Astrocyte (in vitro differentiated cells and primary cell): ENCODE measurements around the gene PHF14. TPM values are rescaled to one million over a fixed set of nuclear protein-coding genes. Genes with fewer than 3 reads are reported as not detected.

Source experiments
- DNase-seq: peaks from one replicate; pipeline ENCODE4 v3.0.0-alpha.2; 2010; ENCODE audit warnings: low read depth
- FAIRE-seq: peaks from 2 replicates; lab custom pipeline; 2011; peaks lifted over from hg19 to GRCh38; lab: Jason Lieb, UNC
- H2AFZ ChIP-seq: 2 replicates; pipeline ENCODE4 v1.6.0; 2012; ENCODE audit warnings: low read depth, low read length, inconsistent platforms
- H3K27ac ChIP-seq: 2 replicates; pipeline ENCODE4 v1.5.1; 2011; ENCODE audit warnings: low read depth, low read length, inconsistent platforms
- H3K27me3 ChIP-seq: 2 replicates; pipeline ENCODE4 v1.6.0; 2011; ENCODE audit warnings: low read length, inconsistent platforms; ENCODE audit not compliant: insufficient read depth
- H3K36me3 ChIP-seq: 2 replicates; pipeline ENCODE4 v1.5.1; 2011; ENCODE audit warnings: low read length, inconsistent platforms; ENCODE audit not compliant: insufficient read depth
- H3K4me1 ChIP-seq: 2 replicates; pipeline ENCODE4 v1.5.1; 2011; ENCODE audit warnings: low read length, inconsistent platforms; ENCODE audit not compliant: insufficient read depth
- H3K4me2 ChIP-seq: 2 replicates; pipeline ENCODE4 v1.6.0; 2012; ENCODE audit warnings: low read length, inconsistent platforms
- H3K4me3 ChIP-seq: 2 replicates; pipeline ENCODE4 v1.5.1; 2011; ENCODE audit warnings: low read depth, mild to moderate bottlenecking, low read length, inconsistent platforms; ENCODE audit not compliant: insufficient read depth
- H3K79me2 ChIP-seq: 2 replicates; pipeline ENCODE4 v1.6.0; 2012; ENCODE audit warnings: mild to moderate bottlenecking, low read length, inconsistent platforms; ENCODE audit not compliant: insufficient read depth
- H3K9ac ChIP-seq: 2 replicates; pipeline ENCODE4 v1.6.0; 2012; ENCODE audit warnings: mild to moderate bottlenecking, low read length, inconsistent platforms
- H3K9me3 ChIP-seq: 2 replicates; pipeline ENCODE4 v1.5.1; 2012; ENCODE audit warnings: low read depth, mild to moderate bottlenecking, low read length, inconsistent platforms; ENCODE audit not compliant: insufficient read depth
- H4K20me1 ChIP-seq: 2 replicates; pipeline ENCODE4 v1.6.0; 2012; ENCODE audit warnings: low read length, inconsistent platforms; ENCODE audit not compliant: insufficient read depth
- H3K27ac Mint-ChIP-seq: one replicate; pipeline ENCODE4 v1.8.0; 2021; ENCODE audit warnings: mild to moderate bottlenecking, mixed read lengths; ENCODE audit not compliant: unreplicated experiment
- H3K27me3 Mint-ChIP-seq: one replicate; pipeline ENCODE4 v1.8.0; 2021; ENCODE audit warnings: low read depth, mixed read lengths; ENCODE audit not compliant: unreplicated experiment
- H3K36me3 Mint-ChIP-seq: one replicate; pipeline ENCODE4 v1.8.0; 2021; ENCODE audit warnings: low read depth, mixed read lengths; ENCODE audit not compliant: unreplicated experiment
- H3K4me1 Mint-ChIP-seq: one replicate; pipeline ENCODE4 v1.8.0; 2021; ENCODE audit warnings: low read depth, mixed read lengths; ENCODE audit not compliant: unreplicated experiment
- H3K4me3 Mint-ChIP-seq: one replicate; pipeline ENCODE4 v1.8.0; 2021; ENCODE audit warnings: mild to moderate bottlenecking, moderate library complexity, mixed read lengths; ENCODE audit not compliant: unreplicated experiment
- H3K9me3 Mint-ChIP-seq: one replicate; pipeline ENCODE4 v1.8.0; 2021; ENCODE audit warnings: mild to moderate bottlenecking, mixed read lengths; ENCODE audit not compliant: unreplicated experiment
- CTCF ChIP-seq: IDR thresholded peaks from 2 replicates; pipeline ENCODE4 v1.5.1; 2011; ENCODE audit warnings: low read depth, mild to moderate bottlenecking, inconsistent platforms, low read length, moderate library complexity; ENCODE audit not compliant: insufficient read depth
- EZH2 ChIP-seq: IDR thresholded peaks from 2 replicates; pipeline ENCODE4 v1.6.1; 2012; ENCODE audit warnings: mild to moderate bottlenecking, low read length, inconsistent platforms; ENCODE audit not compliant: insufficient read depth
- total RNA-seq: library from RNA; stranded (reverse); gene quantifications from 2 replicates; pipeline ENCODE4 v1.2.1, GENCODE V29; 2021

The PHF14 gene
- total RNA-seq, 1 donor from 2014 or later, result 28.8 TPM

DNA sequence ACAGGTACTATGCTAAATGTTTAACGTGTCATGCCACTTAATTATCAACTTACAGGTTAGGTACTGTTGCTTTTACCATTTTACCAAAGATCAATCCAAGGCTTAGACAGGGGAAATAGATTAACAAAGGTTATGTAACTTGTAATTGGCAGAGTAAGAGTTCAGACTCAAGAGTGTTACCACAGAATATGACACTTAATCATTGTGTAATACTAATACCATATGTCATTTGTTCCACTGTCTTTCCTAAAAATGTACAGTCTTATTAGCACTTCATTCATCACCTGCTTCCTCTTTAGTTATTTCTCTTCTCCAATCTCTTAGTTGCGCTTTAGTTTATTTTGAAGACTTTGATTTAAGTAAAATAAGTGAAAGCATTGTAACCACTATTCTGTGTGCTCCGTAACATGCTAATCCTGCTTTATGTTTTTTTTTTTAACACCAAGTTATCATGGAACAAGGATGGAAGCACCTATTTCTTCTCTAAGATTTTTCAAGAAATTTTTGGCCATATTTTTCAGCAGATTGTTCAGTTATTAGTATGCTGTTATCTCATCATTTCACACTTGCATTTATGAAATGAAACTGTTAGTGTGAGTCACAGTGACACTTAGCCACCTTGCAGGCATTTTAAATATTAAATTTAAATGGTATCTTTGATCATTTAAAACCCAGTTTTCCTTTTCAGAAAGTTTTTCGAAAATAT lies 197.3 kb downstream of the PHF14 start:
- Histone ChIP-seq H3K79me2 (no peaks in the 10 kb centered on the region), H3K4me2 (no peak overlapping the region), H4K20me1 (no peaks in the 10 kb centered on the region), H3K27ac (no peak overlapping the region), H3K4me3 (no peak overlapping the region), H3K27me3 (no peaks in the 10 kb centered on the region), H3K9ac (no peak overlapping the region), H3K36me3 (no peaks in the 10 kb centered on the region), H3K9me3 (no peaks in the 10 kb centered on the region), H2AFZ (no peak overlapping the region), H3K4me1 (no peaks in the 10 kb centered on the region)
- FAIRE-seq (no peak), DNase-seq (no peak)
- Mint-ChIP-seq H3K4me3 (no peak overlapping the region), H3K9me3 (no peaks in the 10 kb centered on the region), H3K36me3 (no peaks in the 10 kb centered on the region), H3K4me1 (no peaks in the 10 kb centered on the region), H3K27me3 (no peaks in the 10 kb centered on the region), H3K27ac (no peak overlapping the region)
- TF ChIP-seq CTCF (no peak), EZH2 (no peak)

DNA sequence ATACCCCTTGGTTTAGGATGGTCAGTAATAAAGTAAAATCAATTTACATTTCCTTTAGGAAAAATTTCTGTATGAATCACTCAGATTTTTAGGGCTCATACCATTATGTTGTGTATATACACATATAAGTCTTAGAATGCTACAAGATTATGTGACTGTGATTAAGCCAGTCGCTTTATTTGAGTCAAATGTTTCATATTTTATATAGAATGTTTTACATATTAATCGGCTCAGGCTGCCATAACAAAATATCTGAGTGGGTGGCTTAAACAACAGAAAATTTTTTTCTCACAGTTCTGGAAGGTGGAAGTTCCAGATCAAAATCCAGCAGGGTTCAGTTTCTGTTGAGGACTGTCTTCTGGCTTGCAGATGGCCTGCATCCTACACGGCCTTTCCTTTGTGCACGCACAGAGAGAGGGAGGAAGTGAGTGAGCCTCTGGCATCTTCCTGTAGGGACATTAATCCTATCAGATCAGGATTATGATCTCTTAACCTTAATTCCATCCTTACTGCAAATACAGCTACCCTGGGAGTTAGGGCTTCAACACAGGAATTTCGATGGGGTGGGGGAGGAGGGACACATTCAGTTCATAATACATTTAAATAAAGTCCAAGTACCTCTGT lies 198.0 kb downstream of the PHF14 start:
- FAIRE-seq (no peak), DNase-seq (no peak)
- H2AFZ ChIP-seq, result no peak overlapping the region
- no peak for TF ChIP-seq EZH2
- no peak for TF ChIP-seq CTCF
- H3K79me2 ChIP-seq, result no peaks in the 10 kb centered on the region
- Mint-ChIP-seq H3K9me3 (no peaks in the 10 kb centered on the region), H3K4me1 (no peaks in the 10 kb centered on the region), H3K36me3 (no peaks in the 10 kb centered on the region), H3K27me3 (no peaks in the 10 kb centered on the region), H3K27ac (no peak overlapping the region), H3K4me3 (no peak overlapping the region)
- no peak overlapping the region for H3K4me3 ChIP-seq
- no peak overlapping the region for H3K9ac ChIP-seq
- H3K36me3 ChIP-seq, result no peaks in the 10 kb centered on the region
- H3K27ac ChIP-seq, result no peak overlapping the region
- H3K4me1 ChIP-seq, result no peaks in the 10 kb centered on the region
- no peaks in the 10 kb centered on the region for H4K20me1 ChIP-seq
- H3K4me2 ChIP-seq, result no peak overlapping the region
- H3K27me3 ChIP-seq, result no peaks in the 10 kb centered on the region
- no peaks in the 10 kb centered on the region for H3K9me3 ChIP-seq

DNA sequence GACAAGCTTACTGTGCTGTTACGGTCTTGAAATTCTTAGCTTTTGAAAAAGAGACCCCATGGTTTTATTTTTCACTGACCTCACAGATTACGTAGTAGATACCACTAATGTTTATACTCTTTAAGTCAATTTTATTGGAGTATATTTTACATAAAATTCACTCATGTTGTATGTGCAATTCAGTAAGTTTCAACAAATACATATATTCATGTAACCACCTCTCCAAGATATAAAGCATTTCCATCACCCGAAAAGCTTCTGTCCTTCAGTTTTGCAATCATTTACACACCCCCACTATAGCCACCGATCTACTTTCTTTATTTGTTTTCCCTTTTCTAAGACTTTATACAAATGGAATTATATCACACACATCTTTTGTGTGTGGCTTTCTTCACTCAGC lies 199.2 kb downstream of the PHF14 start:
- Histone ChIP-seq H3K9ac (no peak overlapping the region), H2AFZ (no peak overlapping the region), H3K27me3 (no peaks in the 10 kb centered on the region), H3K27ac (no peak overlapping the region), H3K4me3 (no peak overlapping the region), H3K4me1 (no peaks in the 10 kb centered on the region), H4K20me1 (no peaks in the 10 kb centered on the region), H3K4me2 (no peak overlapping the region), H3K36me3 (no peaks in the 10 kb centered on the region), H3K79me2 (no peaks in the 10 kb centered on the region), H3K9me3 (no peaks in the 10 kb centered on the region)
- Mint-ChIP-seq H3K36me3 (no peaks in the 10 kb centered on the region), H3K4me1 (peaks cover 2% of the 10 kb centered on the region), H3K9me3 (no peaks in the 10 kb centered on the region), H3K4me3 (no peak overlapping the region), H3K27ac (no peak overlapping the region), H3K27me3 (no peaks in the 10 kb centered on the region)
- FAIRE-seq, result no peak
- DNase-seq, result no peak
- TF ChIP-seq CTCF (no peak), EZH2 (no peak)
